Stimulated activated naive B cell treated with anti-CD40 and anti-IgM and Interleukin-4, amounts not matched to agents 10 μg/mL and 1 μg/mL and 100 μg/mL, for 72 hours (primary cell): ENCODE results near the gene WRAP73.
"Not testable (repeated sequence)": the region's sequence is repeated elsewhere in the genome, so short reads cannot be mapped to it uniquely, and the experiment has no call there.

Source experiments
- ATAC-seq, 2 donors: fragments of 150-1000 bp; cut with Tn5 transposase; replicated peaks; 2 replicates each; pipeline ENCODE4 v1.10.0; 2021; ENCODE audit warnings: moderate library complexity in 1 of 2
- DNase-seq: peaks from one replicate; pipeline ENCODE4 v3.0.0; 2021
- H3K27ac Mint-ChIP-seq: one replicate; pipeline ENCODE4 v1.8.0; 2022; ENCODE audit warnings: mild to moderate bottlenecking, mixed read lengths
- H3K27me3 Mint-ChIP-seq, 2 donors: one replicate each; pipeline ENCODE4 v1.8.0; 2022; ENCODE audit warnings: mixed read lengths in 2 of 2
- H3K36me3 Mint-ChIP-seq, 2 donors: one replicate each; pipeline ENCODE4 v1.8.0; 2022; ENCODE audit warnings: mixed read lengths in 2 of 2, mild to moderate bottlenecking in 1 of 2
- H3K4me1 Mint-ChIP-seq, 2 donors: one replicate each; pipeline ENCODE4 v1.8.0; 2022; ENCODE audit warnings: mixed read lengths in 2 of 2, mild to moderate bottlenecking in 1 of 2
- H3K4me3 Mint-ChIP-seq, 2 donors: one replicate each; pipeline ENCODE4 v1.8.0; 2022; ENCODE audit warnings: mild to moderate bottlenecking in 2 of 2, mixed read lengths in 2 of 2, moderate library complexity in 1 of 2
- H3K9me3 Mint-ChIP-seq, 2 donors: one replicate each; pipeline ENCODE4 v1.8.0; 2022; ENCODE audit warnings: mixed read lengths in 2 of 2, mild to moderate bottlenecking in 1 of 2

The WRAP73 gene

GRCh38 chr1:3594706-3595377 is 55.1 kb downstream of the WRAP73 start:
- peaks cover 20 to 38% of the 10 kb centered on the region in 2 donors for H3K4me1 Mint-ChIP-seq
- H3K4me3 Mint-ChIP-seq = no peak overlapping the region
- H3K9me3 Mint-ChIP-seq = no peaks in the 10 kb centered on the region
- ATAC-seq (no peak), DNase-seq (no peak)
- no peaks in the 10 kb centered on the region for H3K36me3 Mint-ChIP-seq
- no peak overlapping the region for H3K27ac Mint-ChIP-seq
- H3K27me3 Mint-ChIP-seq = no peaks in the 10 kb centered on the region

GRCh38 chr1:3593745-3594144 is 56.2 kb downstream of the WRAP73 start:
- Mint-ChIP-seq H3K27me3 (no peaks in the 10 kb centered on the region), H3K4me3 (peak overlapping the region in 1 of 2 donors; percentile 34), H3K9me3 (no peaks in the 10 kb centered on the region), H3K4me1 (peaks cover 16 to 33% of the 10 kb centered on the region in 2 donors), H3K36me3 (no peaks in the 10 kb centered on the region), H3K27ac (peak overlapping the region; percentile 31)
- ATAC-seq (no peak), DNase-seq (no peak)

GRCh38 chr1:3593334-3593733 is 56.6 kb downstream of the WRAP73 start:
- H3K9me3 Mint-ChIP-seq = no peaks in the 10 kb centered on the region
- H3K36me3 Mint-ChIP-seq = no peaks in the 10 kb centered on the region
- H3K27me3 Mint-ChIP-seq = no peaks in the 10 kb centered on the region
- peaks cover 16 to 29% of the 10 kb centered on the region in 2 donors for H3K4me1 Mint-ChIP-seq
- no peak overlapping the region for H3K27ac Mint-ChIP-seq
- H3K4me3 Mint-ChIP-seq = no peak overlapping the region
- no peak for ATAC-seq
- DNase-seq = no peak

- H3K9me3 Mint-ChIP-seq = no peaks in the 10 kb centered on the region
- no peak for DNase-seq
- H3K4me3 Mint-ChIP-seq = no peak overlapping the region
- no peaks in the 10 kb centered on the region for H3K36me3 Mint-ChIP-seq
- no peak overlapping the region for H3K27ac Mint-ChIP-seq
- H3K27me3 Mint-ChIP-seq = no peaks in the 10 kb centered on the region
- peaks cover 5 to 11% of the 10 kb centered on the region in 2 donors for H3K4me1 Mint-ChIP-seq
- ATAC-seq = no peak
These were observed 58.7 kb downstream of the WRAP73 start for GRCh38 chr1:3590951-3591865.

GRCh38 chr1:3590139-3590763 is 59.7 kb downstream of the WRAP73 start:
- Mint-ChIP-seq H3K27ac (no peak overlapping the region), H3K9me3 (no peaks in the 10 kb centered on the region), H3K36me3 (no peaks in the 10 kb centered on the region), H3K4me1 (peaks cover 5 to 7% of the 10 kb centered on the region in 2 donors), H3K27me3 (no peaks in the 10 kb centered on the region), H3K4me3 (no peak overlapping the region)
- DNase-seq (no peak), ATAC-seq (no peak)

- Mint-ChIP-seq H3K4me3 (no peak overlapping the region), H3K9me3 (no peaks in the 10 kb centered on the region), H3K4me1 (peaks cover 0 to 2% of the 10 kb centered on the region in 2 donors), H3K27me3 (no peaks in the 10 kb centered on the region), H3K36me3 (no peaks in the 10 kb centered on the region), H3K27ac (no peak overlapping the region)
- ATAC-seq (no peak), DNase-seq (no peak)
These were observed 61.5 kb downstream of the WRAP73 start for GRCh38 chr1:3588395-3588794.

GRCh38 chr1:3586986-3587759 is 62.7 kb downstream of the WRAP73 start:
- Mint-ChIP-seq H3K27ac (no peak overlapping the region), H3K4me1 (no peaks in the 10 kb centered on the region), H3K9me3 (no peaks in the 10 kb centered on the region), H3K4me3 (no peak overlapping the region), H3K27me3 (no peaks in the 10 kb centered on the region), H3K36me3 (no peaks in the 10 kb centered on the region)
- DNase-seq (no peak), ATAC-seq (no peak)

GRCh38 chr1:3585940-3586568 is 63.8 kb downstream of the WRAP73 start:
- DNase-seq = no peak
- Mint-ChIP-seq H3K36me3 (no peaks in the 10 kb centered on the region), H3K27me3 (no peaks in the 10 kb centered on the region), H3K27ac (no peak overlapping the region), H3K4me1 (no peaks in the 10 kb centered on the region), H3K9me3 (no peaks in the 10 kb centered on the region), H3K4me3 (no peak overlapping the region)
- no peak for ATAC-seq

- ATAC-seq, H3K36me3 Mint-ChIP-seq, H3K9me3 Mint-ChIP-seq: not testable (repeated sequence)
These were observed 64.5 kb downstream of the WRAP73 start for GRCh38 chr1:3585353-3585868.

GRCh38 chr1:3584915-3585314 is 65.0 kb downstream of the WRAP73 start:
- Mint-ChIP-seq H3K4me1 (no peaks in the 10 kb centered on the region), H3K36me3 (no peaks in the 10 kb centered on the region), H3K27me3 (no peaks in the 10 kb centered on the region), H3K27ac (no peak overlapping the region), H3K4me3 (no peak overlapping the region), H3K9me3 (no peaks in the 10 kb centered on the region)
- ATAC-seq = peak; percentile 59 to 64
- DNase-seq = no peak

More at GRCh38 chr1:3585353-3585868, 64.5 kb downstream of the WRAP73 start:
- H3K4me1 Mint-ChIP-seq, H3K4me3 Mint-ChIP-seq, DNase-seq, H3K27me3 Mint-ChIP-seq, H3K27ac Mint-ChIP-seq: not testable (repeated sequence)

- H3K36me3 Mint-ChIP-seq, H3K9me3 Mint-ChIP-seq, H3K4me1 Mint-ChIP-seq, H3K27ac Mint-ChIP-seq, H3K4me3 Mint-ChIP-seq, H3K27me3 Mint-ChIP-seq, ATAC-seq, DNase-seq: not testable (repeated sequence)
These were observed 66.2 kb downstream of the WRAP73 start for GRCh38 chr1:3583751-3584150.

GRCh38 chr1:3581296-3582036 is 68.4 kb downstream of the WRAP73 start:
- Mint-ChIP-seq H3K27ac (no peak overlapping the region), H3K4me1 (peaks cover 14 to 18% of the 10 kb centered on the region in 2 donors), H3K27me3 (peaks cover 4 to 9% of the 10 kb centered on the region in 2 donors), H3K4me3 (no peak overlapping the region), H3K36me3 (peaks cover 0 to 3% of the 10 kb centered on the region in 2 donors), H3K9me3 (no peaks in the 10 kb centered on the region)
- ATAC-seq (no peak), DNase-seq (no peak)
